Calu3 (cell line): ENCODE data around the gene MYBPH. TPM values are rescaled to one million over a fixed set of nuclear protein-coding genes. Genes with fewer than 3 reads are reported as not detected.

Experiments used
- BruUV-seq: library from RNA; stranded (reverse); fragments of 400-500 nt; replicated peaks from 2 replicates; lab custom pipeline; 2021; lab: Mats Ljungman, UMichigan
- CTCF ChIA-PET: fragments of 300-600 bp; sonication (Branson Sonifier 250); formaldehyde crosslinking; loops from one replicate; lab custom pipeline; 2022; ENCODE audit warnings: antibody characterized with exemption; lab: Charles Lee
- DNase-seq: peaks from one replicate; pipeline ENCODE4 v3.0.0; 2022
- H3K27ac Mint-ChIP-seq: one replicate; pipeline ENCODE4 v1.8.0; 2022; ENCODE audit warnings: mixed read lengths; ENCODE audit not compliant: unreplicated experiment
- H3K27me3 Mint-ChIP-seq: one replicate; pipeline ENCODE4 v1.8.0; 2022; ENCODE audit warnings: mixed read lengths; ENCODE audit not compliant: unreplicated experiment
- H3K36me3 Mint-ChIP-seq: one replicate; pipeline ENCODE4 v1.8.0; 2022; ENCODE audit warnings: mild to moderate bottlenecking, moderate library complexity, mixed read lengths; ENCODE audit not compliant: insufficient read depth, unreplicated experiment
- H3K4me1 Mint-ChIP-seq: one replicate; pipeline ENCODE4 v1.8.0; 2022; ENCODE audit warnings: mild to moderate bottlenecking, low read depth, mixed read lengths; ENCODE audit not compliant: unreplicated experiment
- H3K4me3 Mint-ChIP-seq: one replicate; pipeline ENCODE4 v1.8.0; 2022; ENCODE audit warnings: mild to moderate bottlenecking, low read depth, moderate library complexity, mixed read lengths; ENCODE audit not compliant: unreplicated experiment
- H3K9me3 Mint-ChIP-seq: one replicate; pipeline ENCODE4 v1.8.0; 2022; ENCODE audit warnings: low read depth, mixed read lengths; ENCODE audit not compliant: unreplicated experiment
- CTCF ChIP-seq: fragments of 200-600 bp; IDR thresholded peaks from one replicate; pipeline ENCODE4 v1.8.0; 2022; ENCODE audit warnings: antibody characterized with exemption; ENCODE audit not compliant: unreplicated experiment
- intact Hi-C: fragments of 100-400 bp; cut with micrococcal nuclease; formaldehyde crosslinking; loops from one replicate; pipeline ENCODE4 v1.10.0; 2022; ENCODE audit not compliant: unreplicated experiment
- total RNA-seq: library from RNA; stranded (reverse); gene quantifications from 2 replicates; pipeline ENCODE4 v1.2.3, GENCODE V29; 2022

Gene MYBPH
- total RNA-seq, 1 experiment from 2014 or later = not detected

- DNase-seq = no peak
- H3K27me3 Mint-ChIP-seq = peaks cover 71% of the 10 kb centered on the region
- H3K4me3 Mint-ChIP-seq = no peak overlapping the region
- H3K36me3 Mint-ChIP-seq = no peaks in the 10 kb centered on the region
- CTCF ChIA-PET = no interaction called here
- H3K27ac Mint-ChIP-seq = no peak overlapping the region
- intact Hi-C loops = no loop called here
- no peak for TF ChIP-seq CTCF
- H3K9me3 Mint-ChIP-seq = no peaks in the 10 kb centered on the region
- no peaks in the 10 kb centered on the region for H3K4me1 Mint-ChIP-seq
- no TSS peak for BruUV-seq
These were observed 14.3 kb upstream of the MYBPH start for GRCh38 chr1:203189951-203190352.

DNA sequence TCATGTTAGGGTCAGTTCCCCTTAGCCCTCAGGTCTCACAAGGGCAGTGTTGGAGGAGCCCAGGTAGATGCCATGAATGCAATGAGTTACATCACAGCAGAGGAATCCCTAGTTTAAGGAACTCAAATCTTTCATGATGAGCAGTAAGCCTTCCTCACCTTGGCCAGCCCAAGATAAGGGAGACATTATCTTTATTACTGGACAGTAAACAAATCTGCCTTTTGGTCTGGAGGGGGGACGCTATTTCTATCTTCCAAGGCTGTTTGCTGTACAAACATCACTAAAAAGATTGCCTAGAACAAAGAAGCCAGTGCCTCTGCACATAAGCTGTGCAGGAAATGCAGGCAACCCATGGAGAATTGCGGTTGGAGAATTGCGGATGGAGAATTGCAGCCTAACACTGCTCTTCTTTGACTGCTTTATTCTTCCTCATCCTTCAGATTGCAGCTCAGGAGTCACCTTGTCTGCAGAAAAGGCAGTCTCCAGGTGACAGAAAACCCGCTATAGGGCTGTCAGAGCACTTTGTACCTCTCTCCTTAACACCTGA lies 13.1 kb upstream of the MYBPH start:
- H3K27me3 Mint-ChIP-seq = peaks cover 83% of the 10 kb centered on the region

GRCh38 chr1:203187689-203188264 lies 12.2 kb upstream of the MYBPH start:
- CTCF ChIA-PET = no interaction called here
- H3K27me3 Mint-ChIP-seq = peaks cover 92% of the 10 kb centered on the region
- TF ChIP-seq CTCF = no peak
- intact Hi-C loops = no loop called here
- H3K4me3 Mint-ChIP-seq = no peak overlapping the region
- DNase-seq = no peak
- no peak overlapping the region for H3K27ac Mint-ChIP-seq
- no peaks in the 10 kb centered on the region for H3K4me1 Mint-ChIP-seq
- H3K36me3 Mint-ChIP-seq = no peaks in the 10 kb centered on the region
- no TSS peak for BruUV-seq
- H3K9me3 Mint-ChIP-seq = no peaks in the 10 kb centered on the region

More for the DNA sequence above, 13.1 kb upstream of the MYBPH start:
- Mint-ChIP-seq H3K9me3 (no peaks in the 10 kb centered on the region), H3K27ac (no peak overlapping the region), H3K4me3 (no peak overlapping the region), H3K36me3 (no peaks in the 10 kb centered on the region), H3K4me1 (no peaks in the 10 kb centered on the region)
- CTCF ChIA-PET = no interaction called here
- BruUV-seq = no TSS peak
- intact Hi-C loops = no loop called here
- DNase-seq = no peak
- TF ChIP-seq CTCF = no peak

DNA sequence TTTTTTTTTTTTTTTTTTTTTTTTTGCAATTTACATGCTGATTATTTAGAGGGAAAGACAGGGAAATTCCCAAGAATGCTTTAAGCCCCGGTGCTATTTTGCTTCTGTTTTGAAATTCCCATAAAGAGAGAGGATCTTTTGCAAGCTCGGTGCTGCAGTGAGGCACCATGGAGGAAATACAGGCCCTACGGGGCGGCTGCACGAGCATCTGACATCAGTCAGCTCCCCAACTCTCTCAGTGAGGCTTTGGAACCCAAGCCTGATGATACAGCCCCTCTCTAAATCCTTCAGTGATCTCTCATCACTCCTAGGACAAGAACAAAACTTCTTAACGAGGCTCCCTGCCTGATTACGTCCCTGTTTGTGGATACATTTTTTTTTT lies 11.7 kb upstream of the MYBPH start:
- H3K27ac Mint-ChIP-seq = no peak overlapping the region
- peaks cover 94% of the 10 kb centered on the region for H3K27me3 Mint-ChIP-seq
- no peaks in the 10 kb centered on the region for H3K9me3 Mint-ChIP-seq
- intact Hi-C loops = no loop called here
- DNase-seq = no peak
- H3K4me3 Mint-ChIP-seq = no peak overlapping the region
- H3K36me3 Mint-ChIP-seq = no peaks in the 10 kb centered on the region
- no peak for TF ChIP-seq CTCF
- BruUV-seq = no TSS peak
- CTCF ChIA-PET = no interaction called here
- H3K4me1 Mint-ChIP-seq = no peaks in the 10 kb centered on the region
